Adrenal gland (tissue), 12 donors: ENCODE results near the gene S100A2. TPM values are rescaled to one million over a fixed set of nuclear protein-coding genes. Genes with fewer than 3 reads are reported as not detected.

ENCODE experiments used
- DNase-seq, 7 donors: peaks; one replicate each; pipeline ENCODE4 v3.0.0-alpha.2; 2019 to 2020
- H3K27ac ChIP-seq, 5 donors: fragments of 200-600 bp; sonication (generic) in 4 of 5; 1 replicate in 3 of 5; 2 replicates in 2 of 5; pipeline versions ENCODE4 v1.5.1 to v1.8.0; 2016 to 2020; ENCODE audit warnings: mild to moderate bottlenecking in 1 of 5
- H3K27me3 ChIP-seq: fragments of 200-600 bp; 2 replicates; pipeline ENCODE4 v1.8.0; 2021
- H3K36me3 ChIP-seq, 2 donors: fragments of 200-600 bp; replicated peaks in 1 of 2; 1 replicate in 1 of 2; 2 replicates in 1 of 2; pipeline versions ENCODE4 v1.5.1 to v1.8.0; 2018 to 2022
- H3K4me1 ChIP-seq, 2 donors: fragments of 200-600 bp; replicated peaks in 1 of 2; 1 replicate in 1 of 2; 2 replicates in 1 of 2; pipeline versions ENCODE4 v1.5.1 to v1.8.0; 2018 to 2021
- H3K4me3 ChIP-seq, 4 donors: fragments of 200-600 bp; sonication (generic) in 3 of 4; one replicate each; pipeline ENCODE4 v1.5.1; 2016 to 2018
- H3K9me3 ChIP-seq, 3 donors: fragments of 200-600 bp; sonication (generic) in 1 of 3; replicated peaks in 1 of 3; 1 replicate in 2 of 3; 2 replicates in 1 of 3; pipeline versions ENCODE4 v1.5.1 to v1.8.0; 2016 to 2021
- POLR2A ChIP-seq, 2 donors: fragments of 450-650 bp; IDR thresholded peaks; one replicate each; pipeline ENCODE4 v1.6.1; 2017; ENCODE audit warnings: antibody characterized with exemption in 2 of 2, mild to moderate bottlenecking in 2 of 2, moderate library complexity in 1 of 2
- WGBS, 4 donors: extraction: QIAGEN DNeasy Blood & Tissue Kit in 2 of 4; methylation state at CpG; one replicate each; pipeline versions ENCODE4 v1.1.5 to v1.1.7; 2013 to 2017; 5-methylcytosine and 5-hydroxymethylcytosine counted together
- intact Hi-C, 2 donors: fragments of 100-400 bp; cut with DNase I; formaldehyde crosslinking; loops; one replicate each; pipeline versions ENCODE4 v1.14.1 to v1.15.0; 2022 to 2023
- polyA plus RNA-seq, 3 donors: library from polyadenylated mRNA; stranded (reverse); fragments of 200-250 nt in 2 of 3; fragments of 350-450 nt in 1 of 3; fragmentation: Illumina TruSeq in 1 of 3; extraction: RNeasy Lipid Tissue Mini Kit (QIAGEN cat#74804) in 1 of 3; gene quantifications; one replicate each; pipeline ENCODE4 v1.2.3, GENCODE V29; 2013 to 2014
- total RNA-seq, 9 donors: library from RNA; depleted of rRNA in 4 of 9; stranded (reverse); fragments of >200 nt in 4 of 9; fragments of 120-200 nt in 1 of 9; fragmentation: NEBNext Ultra II Directional in 1 of 9; extraction: Animal tissue kit (Norgen Biotek cat#: 25700) in 1 of 9; gene quantifications; one replicate each; pipeline versions ENCODE4 v1.1.0 to v1.2.4, GENCODE V29; 2013 to 2023
- TF ChIP-seq, protein P1 (sequence below), 6 experiments: fragments of 450-650 bp in 4 of 6; fragments of 200-600 bp in 2 of 6; sonication (generic) in 1 of 6; IDR thresholded peaks; 1 replicate in 5 of 6; 2 replicates in 1 of 6; pipeline versions ENCODE4 v1.5.1 to v1.8.0; 2016 to 2021; ENCODE audit warnings: antibody characterized with exemption in 6 of 6, mild to moderate bottlenecking in 2 of 6, moderate library complexity in 1 of 6
- donor health status: healthy with polysubstance abuse.
- donor health status: Bipolar disorder and iron deficiency.
- donor health status: DM: yes; HTN: yes; CAD: no.
- donor health status: DM: no; HTN: no; CAD: no.
- donor health status: DM: no; HTN: no; CAD: no.
- donor health status: DM: yes; HTN: yes; CAD: no.

Gene S100A2
- total and polyA plus RNA-seq, 12 donors, result 0.31 to 44.1 (median 1.3) TPM; not detected in 1

DNA sequence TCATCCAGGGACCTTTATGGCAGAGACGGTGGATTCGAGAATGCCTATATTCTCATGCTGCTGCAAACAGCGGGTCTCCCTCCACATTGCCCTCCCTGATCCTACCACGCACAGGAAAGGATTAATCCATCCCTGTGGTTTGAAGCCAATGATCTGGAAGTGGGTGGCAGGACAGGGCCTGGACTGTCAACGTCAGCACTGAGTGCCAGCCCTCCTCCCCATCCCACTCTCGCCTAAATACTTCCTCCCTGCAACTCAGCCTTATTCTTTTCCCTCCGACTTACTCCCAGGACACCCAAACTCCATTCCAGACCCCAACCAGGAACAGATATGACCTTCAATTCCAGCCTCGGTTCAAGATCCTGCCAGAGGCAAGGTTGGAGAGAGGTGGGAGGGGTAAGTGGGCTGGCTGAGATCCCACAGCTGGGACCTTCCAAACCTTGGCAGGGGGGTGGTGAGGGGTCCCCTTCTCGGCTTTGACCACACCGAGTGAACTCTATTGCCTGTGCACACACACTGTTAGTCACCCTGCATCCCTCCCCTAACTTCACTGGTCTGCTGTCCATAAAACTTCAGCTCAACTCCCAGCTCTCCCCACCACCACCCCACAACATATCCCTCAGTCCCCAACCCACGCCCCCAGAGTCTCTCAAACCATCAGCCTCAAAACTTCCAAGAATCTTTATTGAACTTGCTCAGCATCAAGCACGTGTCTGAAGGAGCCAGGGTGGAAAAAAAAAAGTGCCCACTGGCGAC, 22.5 kb downstream of the S100A2 start:
- H3K36me3 ChIP-seq, result no peaks in the 10 kb centered on the region
- TF ChIP-seq, protein P1, sequence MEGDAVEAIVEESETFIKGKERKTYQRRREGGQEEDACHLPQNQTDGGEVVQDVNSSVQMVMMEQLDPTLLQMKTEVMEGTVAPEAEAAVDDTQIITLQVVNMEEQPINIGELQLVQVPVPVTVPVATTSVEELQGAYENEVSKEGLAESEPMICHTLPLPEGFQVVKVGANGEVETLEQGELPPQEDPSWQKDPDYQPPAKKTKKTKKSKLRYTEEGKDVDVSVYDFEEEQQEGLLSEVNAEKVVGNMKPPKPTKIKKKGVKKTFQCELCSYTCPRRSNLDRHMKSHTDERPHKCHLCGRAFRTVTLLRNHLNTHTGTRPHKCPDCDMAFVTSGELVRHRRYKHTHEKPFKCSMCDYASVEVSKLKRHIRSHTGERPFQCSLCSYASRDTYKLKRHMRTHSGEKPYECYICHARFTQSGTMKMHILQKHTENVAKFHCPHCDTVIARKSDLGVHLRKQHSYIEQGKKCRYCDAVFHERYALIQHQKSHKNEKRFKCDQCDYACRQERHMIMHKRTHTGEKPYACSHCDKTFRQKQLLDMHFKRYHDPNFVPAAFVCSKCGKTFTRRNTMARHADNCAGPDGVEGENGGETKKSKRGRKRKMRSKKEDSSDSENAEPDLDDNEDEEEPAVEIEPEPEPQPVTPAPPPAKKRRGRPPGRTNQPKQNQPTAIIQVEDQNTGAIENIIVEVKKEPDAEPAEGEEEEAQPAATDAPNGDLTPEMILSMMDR (IDR thresholded peaks at IDR 0.05), result no peak
- TF ChIP-seq POLR2A (IDR thresholded peaks at IDR 0.05), result no peak
- H3K27me3 ChIP-seq, result no peaks in the 10 kb centered on the region
- 78 to 81% (median 79%) methylated on average over 11 to 13 of the region's 13 CpGs for WGBS, 4 donors
- H3K9me3 ChIP-seq, result no peaks in the 10 kb centered on the region
- no peak overlapping the region for H3K27ac ChIP-seq
- intact Hi-C loops, result no loop called here
- peaks cover 27 to 36% of the 10 kb centered on the region in 2 donors for H3K4me1 ChIP-seq
- H3K4me3 ChIP-seq, result no peak overlapping the region
- DNase-seq, result no peak

DNA sequence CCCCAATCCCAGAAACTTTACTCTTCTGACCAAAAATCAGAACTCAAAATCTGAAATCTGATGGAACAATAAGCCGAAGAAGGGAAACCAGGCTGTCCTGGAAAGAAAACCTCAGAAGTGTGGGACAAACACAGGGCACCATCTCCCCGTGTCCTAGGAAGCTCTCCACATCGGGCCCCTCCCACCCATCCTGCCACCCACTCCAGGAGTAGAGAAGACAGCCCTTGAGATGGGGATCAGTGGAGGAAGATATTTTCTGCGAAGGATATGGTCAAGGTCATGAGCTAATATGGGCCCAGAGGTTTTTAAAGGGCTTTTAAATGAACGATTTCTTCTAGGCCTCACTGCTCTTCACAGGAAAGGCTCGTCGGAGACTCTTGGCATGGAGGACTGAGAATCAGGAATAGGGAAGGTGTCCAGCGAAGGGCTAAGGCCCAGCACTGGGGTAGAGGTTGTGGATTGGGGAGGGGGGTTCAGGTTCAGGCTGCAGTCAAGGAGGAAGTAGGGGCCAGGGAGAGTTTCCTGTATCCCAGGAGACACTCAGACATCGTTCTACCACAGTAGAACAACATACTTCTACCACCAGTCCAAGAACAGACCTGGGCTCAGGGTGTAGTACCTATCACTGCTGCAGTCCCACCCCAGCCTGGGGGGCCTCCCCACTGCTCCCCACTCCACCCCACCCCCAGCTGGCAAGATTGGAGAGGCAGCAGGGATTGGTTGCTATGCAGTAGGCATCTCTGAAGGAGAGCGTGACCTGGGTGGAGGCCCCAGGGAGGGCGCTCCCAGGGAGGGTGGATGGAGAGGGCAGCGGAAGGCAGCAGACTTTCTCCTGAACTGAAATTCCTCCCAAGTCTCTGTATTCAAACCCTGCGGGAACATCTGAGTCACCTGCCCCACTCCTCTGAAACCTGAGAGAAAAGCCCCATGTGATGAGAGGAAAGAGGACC, 23.7 kb downstream of the S100A2 start:
- Histone ChIP-seq H3K9me3 (no peaks in the 10 kb centered on the region), H3K4me1 (peaks cover 27 to 36% of the 10 kb centered on the region in 2 donors), H3K27me3 (no peaks in the 10 kb centered on the region), H3K36me3 (no peaks in the 10 kb centered on the region), H3K27ac (no peak overlapping the region), H3K4me3 (no peak overlapping the region)
- no peak for DNase-seq
- WGBS, 4 donors, result 75 to 81% (median 77%) methylated on average over 9 to 13 of the region's 13 CpGs
- TF ChIP-seq, protein P1 (IDR thresholded peaks at IDR 0.05), result no peak
- TF ChIP-seq POLR2A (IDR thresholded peaks at IDR 0.05), result no peak
- intact Hi-C loops, result no loop called here

DNA sequence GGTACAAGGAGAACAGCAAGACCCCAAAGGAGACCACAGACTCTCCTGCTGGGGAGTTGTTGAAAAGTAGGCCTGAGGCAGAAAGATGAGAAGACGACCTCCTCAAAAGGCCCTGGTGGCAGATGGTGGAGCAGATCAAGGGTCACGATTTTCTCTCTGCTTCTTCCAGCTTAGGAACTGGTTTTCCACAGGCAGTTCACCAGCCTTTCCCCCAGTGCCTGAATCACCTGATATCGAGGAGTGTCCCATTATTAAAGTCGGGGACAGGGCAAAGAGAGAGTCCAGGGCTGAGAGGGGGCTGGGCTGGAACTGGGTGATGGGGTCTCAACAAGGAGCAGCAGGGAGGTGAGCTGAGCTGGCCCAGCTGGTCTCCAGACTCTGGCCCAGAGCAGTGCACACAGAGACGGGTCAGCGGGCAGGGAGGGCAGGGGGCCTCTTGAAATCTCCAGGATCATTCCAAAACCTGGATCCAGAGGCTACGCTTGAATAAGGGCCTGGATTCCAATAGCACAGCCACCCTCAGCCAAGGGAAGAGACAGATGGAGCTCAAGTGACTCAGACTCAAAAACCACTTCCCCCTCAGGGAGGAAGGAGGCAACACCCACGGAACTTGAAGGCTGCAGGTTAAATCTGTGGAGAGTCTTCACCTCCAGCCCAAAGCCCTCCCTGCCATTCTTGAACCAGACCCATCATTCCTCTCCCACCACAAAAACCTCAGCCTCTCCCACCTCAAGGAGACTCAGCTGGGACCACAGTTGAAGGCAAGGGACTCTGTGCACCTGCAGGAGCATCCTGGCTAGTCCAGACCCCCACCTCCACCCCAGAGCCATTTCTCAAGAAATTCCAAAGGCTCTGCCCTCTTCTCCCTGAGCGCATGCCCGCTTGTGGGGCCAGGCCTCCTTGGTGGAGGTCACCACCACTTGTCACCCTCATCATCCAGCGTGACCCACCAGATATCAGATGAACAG, 25.0 kb downstream of the S100A2 start, which contains the start of gene S100A5:
S100A5 (minus strand) TSS at position 541 of the 968 bp plus-strand sequence. CDS start 743 bp downstream, outside the sequence.
- no peaks in the 10 kb centered on the region for H3K27me3 ChIP-seq
- H3K27ac ChIP-seq, result no peak within 1 kb of the TSS
- peaks cover 32 to 38% of the 10 kb centered on the region in 2 donors for H3K4me1 ChIP-seq
- WGBS, 4 donors, result 81 to 96% (median 89%) methylated on average over 8 to 11 of the region's 11 CpGs
- TF ChIP-seq, protein P1 (IDR thresholded peaks at IDR 0.05), result no peak
- TF ChIP-seq POLR2A (IDR thresholded peaks at IDR 0.05), result no peak
- intact Hi-C loops, result no loop called here
- DNase-seq, result no peak
- no peaks in the 10 kb centered on the region for H3K36me3 ChIP-seq
- H3K4me3 ChIP-seq, result no peak within 1 kb of the TSS
- H3K9me3 ChIP-seq, result no peaks in the 10 kb centered on the region
